ENCODE results near the gene AVPR1A.

Gene AVPR1A

DNA sequence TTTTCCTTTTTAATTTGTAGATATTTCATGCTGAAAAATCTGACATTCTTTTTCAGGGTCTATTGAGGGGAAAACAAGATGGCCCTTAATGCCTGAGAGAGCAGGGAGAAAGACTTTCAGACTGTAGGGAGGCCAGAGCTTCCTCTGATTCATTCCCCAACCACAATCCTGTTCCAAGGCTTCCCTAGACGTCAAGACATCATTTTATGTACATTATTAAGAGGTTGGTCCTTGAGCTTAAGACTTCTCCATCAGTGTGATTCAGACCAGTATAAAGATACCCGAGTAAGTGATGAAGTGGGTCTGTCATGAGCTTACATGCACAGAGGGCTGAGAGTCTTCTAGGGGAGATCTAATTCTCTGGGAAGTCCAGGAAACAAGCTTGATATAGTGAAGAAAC, 57.3 kb downstream of the AVPR1A start:
- DNase-seq = no peak

GRCh38 chr12:63093084-63093483, 57.9 kb downstream of the AVPR1A start:
- no peak for DNase-seq

All from DMS79 (cell line).